GM12872 (cell line): ENCODE data around the gene AGBL4.

Experiments
- CTCF ChIP-seq: IDR thresholded peaks from 3 replicates; pipeline ENCODE4 v1.5.1; 2011; ENCODE audit warnings: low read depth, mild to moderate bottlenecking, low read length, moderate library complexity; ENCODE audit not compliant: insufficient read depth

Gene AGBL4

GRCh38 chr1:48644905-48645605 lies 1378.7 kb downstream of the AGBL4 start:
- TF ChIP-seq CTCF = no peak

- TF ChIP-seq CTCF = no peak
These were observed 1379.4 kb downstream of the AGBL4 start for GRCh38 chr1:48644190-48644900.

- TF ChIP-seq CTCF = no peak
These were observed 1380.6 kb downstream of the AGBL4 start for GRCh38 chr1:48643193-48643592.

- no peak for TF ChIP-seq CTCF
These were observed 1382.8 kb downstream of the AGBL4 start for GRCh38 chr1:48640836-48641492.

GRCh38 chr1:48629867-48630266 lies 1393.9 kb downstream of the AGBL4 start:
- no peak for TF ChIP-seq CTCF

- no peak for TF ChIP-seq CTCF
These were observed 1396.3 kb downstream of the AGBL4 start for GRCh38 chr1:48627486-48627885.

- TF ChIP-seq CTCF = no peak
These were observed 1404.2 kb downstream of the AGBL4 start for GRCh38 chr1:48619539-48619938.
